RWPE1 (cell line): ENCODE measurements around the gene OR1D2.
"Not testable (repeated sequence)": the region's sequence is repeated elsewhere in the genome, so short reads cannot be mapped to it uniquely, and the experiment has no call there.

ENCODE experiments used
- CTCF ChIA-PET: fragments of 350-600 bp; sonication (Branson Sonifier 250); formaldehyde crosslinking; extraction: SDS; loops from one replicate; lab custom pipeline; 2021; lab: Yijun Ruan, JAX
- POLR2A ChIA-PET: fragments of 400-600 bp; formaldehyde crosslinking; extraction: SDS; loops from one replicate; lab custom pipeline; 2020; ENCODE audit warnings: antibody characterized with exemption; ENCODE audit not compliant: low non-redundant PET; lab: Yijun Ruan, JAX
- DNase-seq: peaks from one replicate; pipeline ENCODE4 v3.0.0; 2012; ENCODE audit warnings: low spot score
- H3K27ac ChIP-seq: fragments of 450-650 bp; 2 replicates; pipeline ENCODE4 v1.5.1; 2017
- TF ChIP-seq, protein P1 (sequence below): fragments of 450-650 bp; conservative IDR thresholded peaks from 2 replicates; pipeline ENCODE4 v1.5.1; 2017; ENCODE audit warnings: low read depth, mild to moderate bottlenecking

OR1D2 gene

DNA sequence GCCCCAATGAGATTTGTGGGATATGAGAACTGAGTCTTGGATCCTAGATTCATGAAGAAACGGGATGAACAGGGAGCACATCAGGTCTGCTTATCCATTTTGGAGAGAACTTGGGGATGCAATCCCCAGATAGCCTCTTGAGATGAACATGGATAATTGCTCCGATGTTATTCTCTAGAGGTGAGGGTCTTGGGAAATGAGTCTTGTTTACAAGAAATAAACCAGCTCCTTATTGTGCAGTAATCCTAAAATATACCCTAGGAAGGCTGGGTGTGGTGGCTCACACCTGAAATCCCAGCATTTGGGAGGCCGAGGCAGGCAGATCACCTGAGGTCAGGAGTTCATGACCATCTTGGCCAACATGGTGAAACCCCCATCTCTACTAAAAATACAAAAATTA lies at the start of gene OR1D2:
Gene OR1D2 (minus strand): TSS at position 101 of the 400 bp plus-strand sequence. CDS start 11,426 bp downstream, outside the sequence.
- TF ChIP-seq, protein P1, sequence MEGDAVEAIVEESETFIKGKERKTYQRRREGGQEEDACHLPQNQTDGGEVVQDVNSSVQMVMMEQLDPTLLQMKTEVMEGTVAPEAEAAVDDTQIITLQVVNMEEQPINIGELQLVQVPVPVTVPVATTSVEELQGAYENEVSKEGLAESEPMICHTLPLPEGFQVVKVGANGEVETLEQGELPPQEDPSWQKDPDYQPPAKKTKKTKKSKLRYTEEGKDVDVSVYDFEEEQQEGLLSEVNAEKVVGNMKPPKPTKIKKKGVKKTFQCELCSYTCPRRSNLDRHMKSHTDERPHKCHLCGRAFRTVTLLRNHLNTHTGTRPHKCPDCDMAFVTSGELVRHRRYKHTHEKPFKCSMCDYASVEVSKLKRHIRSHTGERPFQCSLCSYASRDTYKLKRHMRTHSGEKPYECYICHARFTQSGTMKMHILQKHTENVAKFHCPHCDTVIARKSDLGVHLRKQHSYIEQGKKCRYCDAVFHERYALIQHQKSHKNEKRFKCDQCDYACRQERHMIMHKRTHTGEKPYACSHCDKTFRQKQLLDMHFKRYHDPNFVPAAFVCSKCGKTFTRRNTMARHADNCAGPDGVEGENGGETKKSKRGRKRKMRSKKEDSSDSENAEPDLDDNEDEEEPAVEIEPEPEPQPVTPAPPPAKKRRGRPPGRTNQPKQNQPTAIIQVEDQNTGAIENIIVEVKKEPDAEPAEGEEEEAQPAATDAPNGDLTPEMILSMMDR: no peak

DNA sequence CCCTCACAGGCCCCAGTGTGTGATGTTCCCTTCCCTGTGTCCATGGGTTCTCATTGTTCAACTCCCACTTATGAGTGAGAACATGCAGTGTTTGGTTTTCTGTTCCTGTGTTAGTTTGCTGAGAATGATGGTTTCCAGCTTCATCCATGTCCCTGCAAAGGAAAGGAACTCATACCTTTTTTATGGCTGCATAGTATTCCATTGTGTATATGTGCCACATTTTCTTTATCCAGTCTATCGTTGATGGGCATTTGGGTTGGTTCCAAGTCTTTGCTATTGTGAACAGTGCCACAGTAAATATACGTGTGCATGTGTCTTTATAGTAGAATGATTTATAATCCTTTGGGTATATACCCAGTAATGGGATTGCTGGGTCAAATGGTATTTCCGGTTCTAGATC lies 33.3 kb upstream of the OR1D2 start:
- POLR2A ChIA-PET, CTCF ChIA-PET, H3K27ac ChIP-seq, DNase-seq: not testable (repeated sequence)

More for the DNA sequence above, at the start of gene OR1D2:
- ChIA-PET POLR2A (no interaction called here), CTCF (no interaction called here)
- H3K27ac ChIP-seq: no peak within 1 kb of the TSS
- no peak for DNase-seq

DNA sequence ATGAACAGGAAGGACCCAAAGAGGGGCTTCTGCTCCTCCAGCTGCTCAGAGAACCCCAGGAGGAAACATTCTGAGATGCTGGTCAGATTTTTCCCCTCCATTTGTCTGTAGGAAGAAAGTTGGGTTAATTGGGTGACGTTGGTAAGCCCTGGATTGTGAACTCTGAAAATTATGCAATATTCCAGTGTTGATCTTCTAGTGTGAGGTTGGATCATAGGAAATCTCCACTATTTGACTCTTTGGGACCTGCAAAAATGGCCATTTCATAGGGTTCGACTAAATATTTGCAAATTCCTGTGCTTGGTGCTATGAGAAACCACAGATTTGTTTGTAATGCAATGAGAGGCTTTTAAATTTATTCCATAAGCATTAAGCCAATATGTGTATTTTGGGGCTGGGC lies 23.2 kb upstream of the OR1D2 start, which contains the start of gene OR1G1:
Gene OR1G1 (minus strand): TSS at position 101 of the 400 bp plus-strand sequence. CDS start 0 bp downstream, at position 101.
- ChIA-PET CTCF (interaction anchor here (0.6 kb wide), 1 partner anchor 420 kb away, joined by 4 read pairs; no protein-coding TSS in a partner anchor), POLR2A (no interaction called here)
- DNase-seq: no peak
- TF ChIP-seq, protein P1: no peak
- H3K27ac ChIP-seq: no peak within 1 kb of the TSS

GRCh38 chr17:3073850-3074249 lies 30.4 kb downstream of the OR1D2 start:
- CTCF ChIA-PET, POLR2A ChIA-PET, DNase-seq, H3K27ac ChIP-seq: not testable (repeated sequence)

GRCh38 chr17:3065192-3065591 lies 39.0 kb downstream of the OR1D2 start:
- DNase-seq, CTCF ChIA-PET, H3K27ac ChIP-seq, POLR2A ChIA-PET: not testable (repeated sequence)

DNA sequence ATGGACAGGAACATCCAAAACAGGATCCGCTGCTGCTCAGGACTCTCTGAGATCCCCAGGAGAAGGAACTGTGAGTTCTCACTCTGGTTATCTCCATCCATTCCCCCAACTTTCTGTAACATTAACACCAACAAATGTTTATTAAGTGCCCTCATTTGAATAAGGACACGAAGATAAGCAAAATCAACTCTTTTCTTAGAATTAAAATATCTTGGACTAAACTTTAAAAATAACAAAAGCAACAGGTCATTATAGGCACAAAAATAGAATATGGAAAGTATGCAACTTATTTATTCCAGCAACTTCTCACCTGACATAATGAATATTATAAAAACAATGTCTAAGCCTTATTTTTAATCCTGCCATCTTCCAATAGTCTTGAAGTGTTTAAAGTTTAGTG lies 40.7 kb downstream of the OR1D2 start, which contains the start of gene OR1D5:
Gene OR1D5 (minus strand): TSS at position 101 of the 400 bp plus-strand sequence. CDS start 0 bp downstream, at position 101.
- POLR2A ChIA-PET, CTCF ChIA-PET, H3K27ac ChIP-seq, DNase-seq: not testable (repeated sequence)

GRCh38 chr17:3062824-3063377 lies 41.3 kb downstream of the OR1D2 start:
- DNase-seq, CTCF ChIA-PET, H3K27ac ChIP-seq, POLR2A ChIA-PET: not testable (repeated sequence)

DNA sequence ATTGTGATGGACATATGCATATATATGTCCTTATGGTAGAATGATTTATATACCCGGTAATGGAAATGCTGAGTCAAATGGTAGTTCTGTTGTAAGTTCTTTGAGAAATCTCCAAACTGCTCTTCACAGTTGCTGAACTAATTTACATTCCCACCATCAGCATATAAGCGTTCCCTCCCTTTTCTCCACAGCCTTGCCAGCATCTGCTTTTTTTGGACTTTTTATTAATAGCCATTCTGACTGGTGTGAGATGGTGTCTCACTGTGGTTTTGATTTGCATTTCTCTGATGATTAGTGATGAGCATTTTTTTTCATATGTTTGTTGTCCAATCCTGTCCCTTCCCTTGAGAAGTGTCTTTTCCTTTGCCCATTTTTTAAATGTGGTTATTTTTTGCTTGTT lies 49.4 kb downstream of the OR1D2 start:
- POLR2A ChIA-PET, H3K27ac ChIP-seq, DNase-seq, CTCF ChIA-PET: not testable (repeated sequence)

DNA sequence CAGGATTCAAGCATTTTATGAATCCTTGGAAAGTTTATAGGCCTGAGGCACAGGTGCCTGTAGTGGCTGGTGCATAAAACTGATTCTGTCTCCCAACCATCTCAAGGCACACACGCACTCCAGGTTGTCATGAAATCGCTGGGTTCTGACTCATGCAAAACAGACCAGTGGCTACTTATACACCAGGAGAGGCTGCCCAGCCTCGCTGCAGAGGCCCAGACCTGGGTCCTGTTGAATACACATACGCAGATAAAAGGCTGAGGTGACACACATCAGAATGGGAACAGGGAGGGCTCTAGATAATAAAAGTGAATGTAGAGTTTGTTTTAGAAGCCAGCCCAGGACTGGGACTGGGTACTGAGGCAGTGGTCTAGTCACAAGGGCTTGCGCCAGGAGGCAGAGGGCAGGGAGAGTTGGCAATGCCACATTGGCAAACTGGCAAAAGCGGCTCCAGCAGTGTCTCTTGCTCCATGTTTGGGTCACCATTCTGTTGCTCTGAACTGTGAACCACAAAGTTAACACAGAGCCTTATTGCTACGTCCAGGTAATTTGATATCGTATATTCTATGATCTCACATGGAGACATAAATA lies 54.4 kb downstream of the OR1D2 start:
- TF ChIP-seq, protein P1: no peak
- ChIA-PET POLR2A (no interaction called here), CTCF (interaction anchor here (0.6 to 1.4 kb wide), 3 partner anchors 7 to 16 kb away, joined by 4 to 8 read pairs (median 5); no protein-coding TSS in a partner anchor)
- peak overlapping the region; percentile 71; the same call in 1 of the 2 replicates for H3K27ac ChIP-seq
- no peak for DNase-seq
